ENCODE results near the gene MRFAP1. TPM values are rescaled to one million over a fixed set of nuclear protein-coding genes. Genes with fewer than 3 reads are reported as not detected.

Gene MRFAP1
- total RNA-seq, 1 donor, result 94.1 TPM

DNA sequence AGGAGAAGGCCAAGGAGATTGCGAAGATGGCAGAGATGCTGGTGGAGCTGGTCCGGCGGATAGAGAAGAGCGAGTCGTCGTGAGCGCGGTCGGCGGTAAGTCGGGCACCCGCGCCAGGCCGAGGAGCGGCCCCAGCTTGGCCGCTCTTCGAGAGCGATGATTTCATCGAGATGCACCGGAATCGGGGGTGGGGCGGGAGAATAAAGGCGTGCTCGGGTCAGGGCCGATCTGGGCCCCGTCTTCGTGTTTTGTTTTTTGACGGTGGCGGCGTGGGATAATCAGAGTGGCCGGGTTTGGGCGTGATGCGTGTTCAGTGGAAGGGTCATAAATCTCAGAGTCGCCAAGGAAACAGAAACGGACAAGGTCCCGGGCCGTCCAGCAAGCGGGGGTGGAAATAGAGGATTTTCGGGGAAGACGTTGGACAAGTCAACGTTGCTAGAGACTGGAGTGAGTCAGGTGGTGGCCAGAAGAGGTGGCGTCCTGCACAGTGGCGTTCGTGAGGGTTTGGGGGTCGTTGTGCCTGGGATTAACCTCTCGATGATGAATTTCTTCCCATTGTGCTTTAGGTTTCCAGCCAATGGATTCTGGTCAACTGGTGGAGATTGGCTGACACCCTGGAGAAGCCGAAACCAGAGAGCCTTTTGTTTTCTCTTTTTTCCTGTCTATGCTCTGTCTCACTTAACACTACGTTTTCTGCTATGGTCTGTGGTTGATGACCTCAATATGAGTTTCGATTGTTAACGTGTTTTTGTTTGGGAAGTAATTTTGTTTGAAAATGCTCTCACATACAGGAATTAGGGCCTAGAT, 882 bp downstream of the MRFAP1 start:
- Histone ChIP-seq H3K36me3 (ENCODE audit: insufficient read depth, low read length) (peaks cover 15% of the 10 kb centered on the region), H3K4me3 (ENCODE audit: insufficient read depth, low read length) (peak overlapping the region; percentile 94), H3K79me2 (ENCODE audit: insufficient read depth, low read length) (peaks cover 31% of the 10 kb centered on the region), H4K20me1 (ENCODE audit: insufficient read depth, low read length) (peaks cover 30% of the 10 kb centered on the region), H3K27me3 (ENCODE audit: insufficient read depth, low read length) (no peaks in the 10 kb centered on the region), H3K4me2 (ENCODE audit: insufficient read depth, low read length) (peak overlapping the region; percentile 91), H2AFZ (ENCODE audit: low read length) (peak overlapping the region; percentile 99), H3K4me1 (ENCODE audit: insufficient read depth, low read length) (peaks cover 12% of the 10 kb centered on the region), H3K9me3 (ENCODE audit: low read depth, low read length) (no peaks in the 10 kb centered on the region), H3K27ac (ENCODE audit: low read depth, low read length) (peak overlapping the region; percentile 94)
- TF ChIP-seq, protein P1, sequence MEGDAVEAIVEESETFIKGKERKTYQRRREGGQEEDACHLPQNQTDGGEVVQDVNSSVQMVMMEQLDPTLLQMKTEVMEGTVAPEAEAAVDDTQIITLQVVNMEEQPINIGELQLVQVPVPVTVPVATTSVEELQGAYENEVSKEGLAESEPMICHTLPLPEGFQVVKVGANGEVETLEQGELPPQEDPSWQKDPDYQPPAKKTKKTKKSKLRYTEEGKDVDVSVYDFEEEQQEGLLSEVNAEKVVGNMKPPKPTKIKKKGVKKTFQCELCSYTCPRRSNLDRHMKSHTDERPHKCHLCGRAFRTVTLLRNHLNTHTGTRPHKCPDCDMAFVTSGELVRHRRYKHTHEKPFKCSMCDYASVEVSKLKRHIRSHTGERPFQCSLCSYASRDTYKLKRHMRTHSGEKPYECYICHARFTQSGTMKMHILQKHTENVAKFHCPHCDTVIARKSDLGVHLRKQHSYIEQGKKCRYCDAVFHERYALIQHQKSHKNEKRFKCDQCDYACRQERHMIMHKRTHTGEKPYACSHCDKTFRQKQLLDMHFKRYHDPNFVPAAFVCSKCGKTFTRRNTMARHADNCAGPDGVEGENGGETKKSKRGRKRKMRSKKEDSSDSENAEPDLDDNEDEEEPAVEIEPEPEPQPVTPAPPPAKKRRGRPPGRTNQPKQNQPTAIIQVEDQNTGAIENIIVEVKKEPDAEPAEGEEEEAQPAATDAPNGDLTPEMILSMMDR (IDR thresholded peaks at IDR 0.05; ENCODE audit: extremely low read depth, low read depth, low read length), result no peak
- peak; percentile 94 for DNase-seq (ENCODE audit: insufficient read length, low spot score, missing footprints)

DNA sequence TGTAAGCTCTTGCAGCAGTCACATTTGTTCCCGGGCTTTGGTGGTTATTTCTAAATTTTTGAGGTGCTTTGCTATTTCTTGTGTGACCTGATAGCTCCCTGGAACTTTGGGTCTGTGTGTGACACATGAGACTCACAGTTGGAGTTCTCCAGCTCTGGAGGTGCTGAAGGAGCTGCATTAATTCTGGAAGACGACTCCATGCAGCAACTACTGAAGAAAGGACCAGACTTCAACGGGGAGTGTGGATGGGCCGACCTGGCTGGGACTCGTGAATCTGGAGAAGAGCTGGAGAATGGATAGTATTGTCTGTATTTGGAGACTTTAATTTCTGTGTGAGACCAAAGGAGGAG, 1.5 kb downstream of the MRFAP1 start:
- H4K20me1 ChIP-seq (ENCODE audit: insufficient read depth, low read length), result peaks cover 30% of the 10 kb centered on the region
- DNase-seq (ENCODE audit: insufficient read length, low spot score, missing footprints), result no peak
- H3K4me1 ChIP-seq (ENCODE audit: insufficient read depth, low read length), result peaks cover 12% of the 10 kb centered on the region
- H3K79me2 ChIP-seq (ENCODE audit: insufficient read depth, low read length), result peaks cover 31% of the 10 kb centered on the region
- peak overlapping the region; percentile 91 for H3K4me2 ChIP-seq (ENCODE audit: insufficient read depth, low read length)
- H3K36me3 ChIP-seq (ENCODE audit: insufficient read depth, low read length), result peaks cover 15% of the 10 kb centered on the region
- H3K27ac ChIP-seq (ENCODE audit: low read depth, low read length), result peak overlapping the region; percentile 94
- H3K27me3 ChIP-seq (ENCODE audit: insufficient read depth, low read length), result no peaks in the 10 kb centered on the region
- H2AFZ ChIP-seq (ENCODE audit: low read length), result no peak overlapping the region
- no peaks in the 10 kb centered on the region for H3K9me3 ChIP-seq (ENCODE audit: low read depth, low read length)
- TF ChIP-seq, protein P1 (IDR thresholded peaks at IDR 0.05; ENCODE audit: extremely low read depth, low read depth, low read length), result no peak
- peak overlapping the region; percentile 94 for H3K4me3 ChIP-seq (ENCODE audit: insufficient read depth, low read length)

DNA sequence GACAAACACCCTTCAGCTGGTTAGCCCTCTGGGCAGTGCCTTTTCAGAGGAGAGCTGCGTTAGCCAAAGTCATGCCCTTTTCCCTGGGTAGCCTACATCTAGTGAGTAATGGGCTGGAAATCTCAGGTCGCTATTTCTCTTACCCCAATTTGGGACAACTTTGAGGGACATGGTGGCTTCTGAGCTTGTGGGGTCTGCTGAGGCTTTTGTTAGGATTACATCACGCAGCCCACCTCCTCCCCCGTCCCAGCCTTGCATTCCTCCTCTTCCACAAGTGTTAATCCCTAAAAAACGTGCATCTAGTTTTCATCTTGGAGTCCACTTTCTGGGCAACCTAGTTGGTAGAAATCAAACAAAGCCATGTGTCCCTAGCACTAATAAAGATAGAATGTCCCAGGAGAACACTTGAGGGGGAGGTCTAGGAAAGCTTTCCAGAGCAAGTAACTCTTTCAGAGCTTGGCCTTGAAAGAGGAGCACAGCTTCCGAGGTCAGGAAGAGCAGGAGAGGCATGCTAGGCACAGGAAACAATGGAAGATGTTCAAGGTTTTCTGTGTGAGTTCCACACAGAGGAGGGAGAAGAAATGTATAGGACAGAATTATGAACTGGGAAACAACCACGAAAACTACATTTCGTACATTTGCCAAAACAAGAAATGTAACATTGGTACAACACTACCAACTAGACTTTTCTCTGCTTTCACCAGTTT, 2.8 kb downstream of the MRFAP1 start:
- H3K4me2 ChIP-seq (ENCODE audit: insufficient read depth, low read length), result no peak overlapping the region
- H2AFZ ChIP-seq (ENCODE audit: low read length), result no peak overlapping the region
- peaks cover 31% of the 10 kb centered on the region for H3K79me2 ChIP-seq (ENCODE audit: insufficient read depth, low read length)
- no peak overlapping the region for H3K4me3 ChIP-seq (ENCODE audit: insufficient read depth, low read length)
- peaks cover 30% of the 10 kb centered on the region for H4K20me1 ChIP-seq (ENCODE audit: insufficient read depth, low read length)
- H3K27ac ChIP-seq (ENCODE audit: low read depth, low read length), result no peak overlapping the region
- peaks cover 12% of the 10 kb centered on the region for H3K4me1 ChIP-seq (ENCODE audit: insufficient read depth, low read length)
- peaks cover 15% of the 10 kb centered on the region for H3K36me3 ChIP-seq (ENCODE audit: insufficient read depth, low read length)
- no peaks in the 10 kb centered on the region for H3K27me3 ChIP-seq (ENCODE audit: insufficient read depth, low read length)
- TF ChIP-seq, protein P1 (IDR thresholded peaks at IDR 0.05; ENCODE audit: extremely low read depth, low read depth, low read length), result no peak
- H3K9me3 ChIP-seq (ENCODE audit: low read depth, low read length), result no peaks in the 10 kb centered on the region
- DNase-seq (ENCODE audit: insufficient read length, low spot score, missing footprints), result no peak

All from osteoblast (primary cell).